GM19328 (cell line): Measurements from ENCODE around the gene MARCHF9.

Experiments used
- ATAC-seq: cut with Tn5 transposase; IDR thresholded peaks from one replicate; pipeline ENCODE4 v1.9.1; 2021; ENCODE audit warnings: mild to moderate bottlenecking, moderate library complexity; ENCODE audit not compliant: unreplicated experiment

MARCHF9 gene

DNA sequence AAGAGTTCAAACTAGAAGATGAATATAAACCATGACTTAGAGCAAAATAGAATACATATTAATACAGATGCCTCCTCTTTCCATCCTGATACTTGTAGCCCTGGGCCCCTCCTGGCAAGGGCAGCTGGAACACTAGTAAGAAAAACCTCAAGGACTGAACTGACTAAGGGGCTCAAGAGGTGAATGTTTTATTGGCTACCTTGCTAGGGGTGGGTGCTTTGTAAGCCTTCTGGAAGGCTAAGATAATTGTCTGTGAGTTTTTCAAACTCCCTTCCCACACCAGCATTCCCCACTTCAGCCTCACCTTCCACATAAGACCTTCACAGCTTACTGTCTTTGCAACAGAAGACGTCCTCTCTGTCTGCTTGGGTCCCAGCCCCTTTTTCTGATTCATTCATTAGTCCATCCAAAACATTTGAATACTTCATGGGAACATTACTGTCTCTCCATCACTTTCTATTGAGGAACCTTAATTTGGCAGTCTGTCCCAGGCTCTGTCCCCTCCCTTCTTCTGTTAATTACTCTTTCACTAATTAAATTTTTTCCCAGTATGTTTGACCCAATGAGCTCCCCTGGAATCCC, 1.1 kb upstream of the MARCHF9 start:
- no peak for ATAC-seq

DNA sequence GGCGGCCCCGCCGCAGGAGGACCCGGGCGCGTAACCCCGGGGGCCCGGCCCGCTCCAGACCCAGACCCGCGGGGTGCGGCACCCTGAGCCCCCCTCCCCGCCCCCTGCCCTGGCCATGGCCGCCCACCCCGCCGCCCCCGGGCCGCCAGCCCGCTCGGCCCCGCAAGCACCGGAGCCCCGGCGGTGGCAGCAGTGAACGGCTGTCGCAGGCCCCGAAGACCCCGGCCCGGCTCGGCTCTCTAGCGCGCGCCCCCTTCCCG, 221 bp downstream of the MARCHF9 start:
- no peak for ATAC-seq

DNA sequence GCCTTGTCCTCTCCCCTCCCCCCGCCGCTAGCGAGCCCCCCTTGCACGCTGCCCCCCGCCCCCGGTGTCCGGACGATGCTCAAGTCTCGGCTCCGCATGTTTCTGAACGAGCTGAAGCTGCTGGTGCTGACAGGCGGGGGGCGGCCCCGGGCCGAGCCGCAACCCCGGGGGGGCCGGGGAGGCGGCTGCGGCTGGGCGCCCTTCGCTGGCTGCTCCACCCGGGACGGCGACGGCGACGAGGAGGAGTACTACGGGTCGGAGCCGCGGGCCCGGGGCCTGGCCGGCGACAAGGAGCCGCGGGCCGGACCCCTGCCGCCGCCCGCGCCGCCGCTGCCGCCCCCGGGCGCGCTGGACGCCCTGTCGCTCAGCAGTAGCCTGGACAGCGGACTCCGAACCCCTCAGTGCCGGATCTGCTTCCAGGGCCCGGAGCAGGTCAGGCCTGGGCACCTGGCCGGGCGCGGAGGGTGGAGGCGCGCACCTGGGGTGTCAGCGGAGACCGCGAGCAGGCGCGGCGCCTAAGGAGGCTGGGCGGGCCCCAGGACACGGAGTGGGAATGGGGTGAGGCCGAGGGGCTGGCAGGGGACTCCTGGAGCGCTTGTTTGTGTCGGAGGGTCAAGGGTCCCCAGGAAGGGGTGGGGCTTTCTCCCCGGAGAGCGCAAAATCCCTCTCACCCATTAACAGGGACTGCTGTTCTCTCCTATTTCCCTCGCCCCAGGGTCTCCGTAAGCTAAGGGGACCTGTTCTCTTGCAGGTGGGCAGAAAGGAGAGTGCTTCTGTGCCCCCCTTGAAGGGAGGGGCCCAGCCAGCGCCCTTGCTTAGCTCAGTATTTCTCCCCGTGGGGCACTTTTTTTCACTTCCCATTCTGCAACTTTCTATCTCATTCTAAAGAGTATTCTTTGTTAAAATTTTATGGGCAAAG, 810 bp downstream of the MARCHF9 start:
- ATAC-seq: no peak

DNA sequence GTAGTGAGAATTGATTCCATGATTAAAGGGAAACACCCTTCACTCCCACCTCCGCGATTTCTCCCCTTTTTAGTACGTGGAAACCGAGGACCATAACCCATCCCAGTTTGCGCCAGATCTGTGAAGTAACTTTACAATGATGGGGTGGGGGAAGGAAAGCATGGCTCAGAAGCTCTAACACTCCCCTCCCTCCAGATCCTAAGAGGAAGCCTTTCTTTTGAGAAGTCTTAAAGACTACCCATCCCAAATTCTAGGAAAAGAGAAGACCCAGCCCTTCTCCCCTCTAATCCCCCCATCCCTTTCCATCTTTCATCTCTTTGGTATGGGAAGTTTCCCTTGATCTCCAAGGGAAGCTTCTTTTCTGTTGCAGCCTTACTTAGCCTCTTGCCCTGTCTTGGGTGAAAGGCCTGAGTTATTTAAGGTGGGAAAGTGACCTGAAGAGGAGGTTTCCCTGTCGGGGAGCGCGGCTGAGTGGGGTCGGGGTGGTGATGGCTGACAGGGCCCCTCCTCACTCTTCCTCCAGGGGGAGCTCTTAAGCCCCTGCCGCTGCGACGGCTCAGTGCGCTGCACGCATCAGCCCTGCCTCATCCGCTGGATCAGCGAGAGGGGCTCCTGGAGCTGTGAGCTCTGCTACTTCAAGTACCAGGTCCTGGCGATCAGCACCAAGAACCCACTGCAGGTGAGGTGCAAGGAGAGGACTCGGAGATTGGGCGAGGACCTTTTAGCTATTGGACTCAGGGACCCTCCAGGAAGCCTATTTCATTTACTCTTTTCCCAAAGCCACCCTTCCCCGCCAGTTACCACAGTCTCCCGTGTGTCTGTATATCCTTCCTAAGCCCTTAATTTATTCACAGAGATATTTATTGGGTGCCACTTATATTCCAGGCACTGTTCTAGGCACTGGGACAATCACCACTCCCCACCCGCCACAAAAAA, 1.8 kb downstream of the MARCHF9 start:
- ATAC-seq: no peak

DNA sequence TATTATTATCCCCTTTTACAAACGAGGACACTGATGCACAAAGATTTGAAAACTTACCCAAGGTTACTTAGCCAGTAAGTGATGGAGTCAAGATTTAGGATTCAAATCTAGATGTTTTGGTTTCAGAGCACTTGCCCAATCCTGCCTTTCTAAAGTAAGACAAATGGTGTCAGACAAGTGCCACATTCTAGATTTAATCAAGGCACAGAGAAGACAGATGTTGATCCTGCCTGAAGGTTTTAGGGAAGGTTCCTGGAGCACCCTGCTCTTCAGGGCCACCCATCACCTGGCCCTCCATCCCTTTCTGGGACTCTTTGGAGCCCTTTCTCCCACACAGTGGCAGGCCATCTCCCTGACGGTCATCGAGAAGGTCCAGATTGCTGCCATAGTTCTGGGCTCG, 2.9 kb downstream of the MARCHF9 start:
- no peak for ATAC-seq

DNA sequence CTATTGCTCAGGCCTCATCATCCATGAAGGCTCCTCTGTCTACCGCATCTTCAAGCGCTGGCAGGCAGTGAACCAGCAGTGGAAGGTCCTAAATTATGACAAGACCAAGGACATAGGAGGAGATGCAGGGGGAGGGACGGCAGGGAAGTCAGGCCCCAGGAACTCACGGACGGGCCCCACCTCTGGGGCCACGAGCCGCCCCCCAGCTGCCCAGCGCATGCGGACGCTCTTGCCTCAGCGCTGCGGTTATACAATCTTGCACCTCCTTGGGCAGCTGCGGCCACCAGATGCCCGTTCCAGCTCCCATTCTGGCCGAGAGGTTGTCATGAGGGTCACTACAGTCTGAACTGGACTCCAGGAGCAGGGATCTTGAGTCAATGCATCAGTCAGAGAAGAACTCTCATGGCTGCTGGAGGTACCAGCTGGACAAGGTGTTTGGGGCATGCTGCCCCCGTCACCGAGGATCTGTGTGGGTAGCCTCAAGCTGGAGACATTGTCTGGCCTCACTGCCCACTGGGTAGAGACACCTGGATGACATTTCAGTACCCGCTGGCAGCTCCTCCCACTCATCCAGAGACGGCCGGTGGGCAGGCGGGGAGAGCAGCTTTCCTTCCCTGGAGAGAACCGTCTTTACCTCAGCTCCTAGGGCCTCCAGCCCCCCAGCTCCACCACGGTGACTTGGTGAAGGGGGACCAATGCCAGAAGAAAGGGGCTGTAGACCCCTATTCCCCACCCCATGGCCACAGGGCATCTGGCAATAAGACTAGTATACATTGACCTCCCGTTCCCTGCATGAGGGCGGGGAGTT, 3.9 kb downstream of the MARCHF9 start:
- ATAC-seq: no peak

DNA sequence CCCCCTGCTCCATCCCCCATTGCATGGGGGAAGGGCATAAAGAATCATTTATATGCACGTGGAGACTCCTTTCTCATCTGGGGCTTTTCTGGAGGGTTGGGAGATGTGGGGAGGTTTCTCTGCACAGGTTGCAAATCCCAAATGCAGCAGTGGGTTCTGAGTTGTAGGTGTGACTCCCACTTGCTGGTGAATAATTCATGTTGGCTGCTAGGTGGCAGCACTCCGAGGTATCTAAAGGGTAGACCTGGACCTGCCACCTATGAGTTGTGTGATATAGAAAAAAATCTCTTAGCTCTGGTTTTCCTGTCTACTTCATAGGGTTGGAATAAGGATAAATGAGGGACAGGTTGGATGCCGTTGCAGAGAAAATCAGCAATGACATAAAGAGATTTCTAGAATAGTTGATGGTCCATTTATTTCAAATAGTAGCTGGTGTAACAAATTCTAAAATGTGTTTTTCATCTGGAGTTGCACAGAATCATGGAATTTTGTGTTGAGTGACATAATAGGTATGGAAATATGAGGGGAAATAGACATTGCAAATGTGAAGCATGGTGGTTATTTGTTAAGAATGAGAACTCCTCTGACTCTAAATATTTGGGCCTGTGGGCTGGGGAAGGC, 4.6 kb downstream of the MARCHF9 start:
- ATAC-seq: no peak

DNA sequence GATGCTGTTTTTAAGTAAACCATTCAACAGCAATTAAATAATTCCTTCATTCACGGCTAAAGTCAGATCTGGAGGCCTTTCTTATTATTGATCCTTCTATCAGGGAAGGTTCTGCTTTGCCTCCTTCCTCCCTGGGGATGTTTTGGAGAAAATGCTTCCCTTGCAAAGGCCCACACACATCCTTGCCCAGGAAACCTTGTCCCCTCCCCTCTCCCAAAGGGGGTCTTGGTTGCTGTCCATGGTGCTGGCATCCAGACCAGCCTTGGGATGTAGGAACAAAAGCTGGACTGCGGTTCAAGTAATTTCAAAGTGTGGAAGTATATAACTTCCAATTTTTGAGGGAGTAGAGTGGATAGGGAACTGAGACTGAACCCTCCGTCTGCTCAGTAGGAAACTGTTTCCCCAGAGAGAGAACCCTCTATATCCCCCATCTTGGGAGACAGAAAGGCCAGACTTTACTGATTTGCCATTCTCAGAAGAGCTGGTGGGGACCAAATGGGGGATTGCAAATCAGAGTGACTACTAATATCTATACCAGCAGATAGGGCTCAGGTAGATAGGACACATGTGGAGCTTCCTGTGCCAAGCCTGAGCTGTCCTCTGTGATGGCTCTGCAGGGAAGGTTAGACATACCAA, 5.6 kb downstream of the MARCHF9 start:
- ATAC-seq: no peak

DNA sequence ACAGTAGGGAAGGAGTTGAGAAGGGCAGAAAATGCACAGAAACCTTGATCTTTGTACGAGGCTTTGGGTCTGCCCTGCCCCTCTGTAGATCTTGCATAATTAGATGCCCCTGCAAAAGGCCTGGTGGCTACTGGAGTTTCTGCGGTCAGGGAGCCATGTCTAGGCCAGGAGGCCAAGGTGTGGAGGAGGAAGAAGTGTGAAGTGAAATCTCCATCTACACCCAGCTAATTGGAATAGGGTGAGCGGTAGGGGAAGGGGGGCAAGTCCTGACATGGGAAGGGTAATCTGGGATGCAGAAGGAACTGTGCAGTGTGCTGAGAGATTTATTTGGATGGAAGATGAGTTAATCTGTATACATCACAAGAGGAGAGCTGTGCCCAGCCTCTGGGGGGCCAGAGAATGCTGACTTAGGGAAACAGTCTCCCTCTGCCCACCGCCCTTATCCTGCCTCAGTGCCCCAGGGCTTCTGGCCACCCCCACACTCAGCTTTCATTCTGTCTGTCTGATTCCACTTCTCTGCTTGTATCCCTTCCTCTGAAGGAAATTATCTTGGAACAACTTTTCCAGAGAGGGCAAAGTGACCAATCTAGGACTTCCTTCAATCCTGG, 6.6 kb downstream of the MARCHF9 start:
- ATAC-seq: no peak

DNA sequence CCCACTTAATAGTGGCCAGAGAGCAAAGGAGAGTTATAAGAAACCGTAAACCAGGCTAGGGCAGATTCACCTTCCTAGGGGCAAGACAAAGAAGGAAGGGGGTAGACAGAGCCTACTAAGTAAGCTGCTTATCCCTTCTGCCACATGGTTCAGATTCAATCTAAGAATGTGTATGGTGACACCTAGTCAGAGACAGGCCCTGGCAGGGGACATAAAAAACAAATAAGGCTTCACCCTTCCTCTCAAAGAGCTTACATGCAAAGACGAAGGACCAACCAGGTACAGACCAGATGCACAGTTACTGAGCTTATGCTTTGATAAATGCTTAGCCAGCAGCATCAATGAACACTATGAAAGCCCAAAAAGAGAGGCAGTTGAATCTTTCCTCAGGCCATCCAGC, 7.6 kb downstream of the MARCHF9 start:
- ATAC-seq: no peak

DNA sequence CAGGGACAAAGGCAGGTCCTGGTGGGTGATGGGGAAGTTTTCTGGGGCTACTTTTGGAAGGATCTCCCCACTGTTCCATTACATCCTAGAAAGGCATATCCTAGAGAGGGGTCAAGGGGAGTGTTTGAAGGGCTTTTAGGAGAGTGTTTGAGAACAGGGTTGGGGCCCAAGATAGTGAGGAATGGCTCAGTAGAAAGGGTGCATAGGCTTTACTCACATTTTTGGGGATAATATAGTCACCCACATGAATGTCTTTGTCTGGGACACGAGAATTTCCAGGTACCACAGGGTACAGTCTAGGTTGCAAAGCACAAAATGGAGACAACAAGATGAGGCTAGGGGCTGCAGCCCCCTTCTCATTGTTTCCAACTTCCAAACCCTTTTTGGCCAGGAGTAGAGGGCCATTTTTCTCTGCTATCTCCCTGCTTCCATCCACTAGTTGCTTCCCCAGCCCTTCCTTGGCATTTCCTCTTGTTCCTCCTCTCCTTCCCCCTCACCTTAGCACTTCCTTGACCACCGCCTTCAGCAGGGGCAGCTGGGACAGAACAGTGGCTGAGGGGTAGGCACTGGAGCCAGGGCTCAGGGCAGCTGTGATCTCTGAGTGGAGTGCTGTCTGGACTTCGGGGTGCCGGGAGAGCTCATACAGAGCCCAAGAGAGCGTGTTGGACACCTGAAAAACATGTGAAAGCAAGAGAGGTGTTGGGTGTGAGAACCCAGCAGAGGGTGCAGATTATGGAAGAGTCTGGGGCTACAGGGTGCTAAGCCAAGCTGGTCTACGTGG, 9.2 kb downstream of the MARCHF9 start:
- no peak for ATAC-seq

DNA sequence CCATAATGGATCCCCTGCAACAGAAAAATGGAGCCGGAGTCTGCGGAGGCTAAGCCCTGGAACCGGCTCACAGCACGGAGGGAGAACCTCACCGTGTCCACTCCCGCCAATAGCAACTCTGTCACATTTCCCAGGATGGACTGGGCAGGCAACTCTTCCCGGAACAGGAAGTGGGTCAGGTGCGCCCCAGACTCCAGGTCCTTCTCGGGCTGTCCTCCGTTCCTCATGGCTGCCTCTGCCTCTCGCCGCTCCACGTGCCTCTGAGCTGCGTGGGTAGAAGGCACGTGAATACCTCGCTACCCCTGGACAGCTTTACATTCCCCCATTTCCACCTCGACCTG, 9.7 kb downstream of the MARCHF9 start:
- ATAC-seq: peak; percentile 5

DNA sequence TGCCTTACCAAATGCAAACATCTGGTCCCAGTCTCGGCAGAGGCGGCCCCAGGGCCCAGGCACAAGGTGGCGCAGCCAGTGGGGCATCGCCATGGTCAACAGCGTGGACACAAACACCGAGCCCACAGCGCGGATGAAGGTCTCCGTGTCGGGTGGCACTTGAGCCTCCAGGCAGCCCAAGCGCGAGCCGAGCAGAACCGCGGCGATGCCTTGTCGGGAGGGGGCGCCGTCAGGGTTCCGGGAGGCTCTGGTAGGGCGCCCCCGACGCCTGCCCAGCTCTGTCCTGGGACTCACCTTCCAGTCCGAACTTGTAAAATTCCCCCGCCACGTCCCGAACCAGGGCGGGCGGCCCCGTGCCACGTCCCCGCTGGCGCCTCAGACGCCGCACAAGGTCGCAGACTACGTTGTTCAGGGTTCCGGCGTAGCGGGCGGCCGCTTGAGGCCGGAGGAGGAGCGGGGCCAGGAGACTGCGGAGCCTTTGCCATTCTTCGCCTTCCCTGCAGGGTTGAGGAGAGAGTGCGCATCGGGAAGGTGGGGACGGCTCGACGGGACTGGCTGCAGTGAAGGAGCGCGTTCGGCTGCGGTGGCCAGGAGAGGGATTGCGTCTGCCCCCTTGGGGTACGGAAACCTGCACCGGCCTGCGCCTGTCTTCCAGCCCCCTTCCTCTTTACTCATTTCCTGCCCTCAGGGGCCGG, 10.2 kb downstream of the MARCHF9 start:
- peak; percentile 45 for ATAC-seq

DNA sequence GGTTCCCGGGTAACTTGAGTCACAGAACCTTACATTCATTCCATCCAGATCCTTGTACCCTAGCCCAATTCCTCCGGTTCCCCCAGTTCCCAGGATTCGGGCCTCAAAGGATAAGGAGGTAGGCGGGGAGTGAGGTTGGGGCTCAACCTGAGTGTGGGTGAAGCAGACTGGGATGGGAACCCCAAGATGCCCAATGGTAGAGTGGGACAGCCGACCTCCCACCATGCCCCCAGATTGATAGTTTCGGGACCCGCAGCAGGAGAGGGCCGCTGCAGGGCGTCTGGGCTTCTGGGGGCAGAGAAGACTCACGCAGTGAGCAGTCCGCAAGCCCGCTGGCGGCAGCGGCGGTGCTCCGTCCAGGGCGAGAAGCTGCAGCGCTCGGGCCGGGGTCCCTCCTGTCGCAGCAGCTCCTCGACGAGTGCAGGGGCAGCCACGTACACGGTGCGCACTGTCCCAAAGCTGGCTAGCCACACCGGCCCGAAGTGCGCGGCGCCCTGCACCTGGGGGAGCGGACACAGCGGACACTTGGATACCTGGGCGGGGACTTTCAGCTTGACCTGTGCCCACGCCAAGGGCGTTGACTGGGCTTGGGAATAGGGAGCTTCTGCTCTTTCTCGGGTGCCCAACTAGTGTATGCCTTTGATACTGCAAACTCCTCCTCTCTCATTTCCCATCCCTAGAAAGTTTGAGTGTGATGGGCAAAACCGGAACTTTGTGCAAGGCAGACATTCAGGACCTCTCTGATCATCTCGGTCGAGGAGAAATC, 11.0 kb downstream of the MARCHF9 start:
- no peak for ATAC-seq

DNA sequence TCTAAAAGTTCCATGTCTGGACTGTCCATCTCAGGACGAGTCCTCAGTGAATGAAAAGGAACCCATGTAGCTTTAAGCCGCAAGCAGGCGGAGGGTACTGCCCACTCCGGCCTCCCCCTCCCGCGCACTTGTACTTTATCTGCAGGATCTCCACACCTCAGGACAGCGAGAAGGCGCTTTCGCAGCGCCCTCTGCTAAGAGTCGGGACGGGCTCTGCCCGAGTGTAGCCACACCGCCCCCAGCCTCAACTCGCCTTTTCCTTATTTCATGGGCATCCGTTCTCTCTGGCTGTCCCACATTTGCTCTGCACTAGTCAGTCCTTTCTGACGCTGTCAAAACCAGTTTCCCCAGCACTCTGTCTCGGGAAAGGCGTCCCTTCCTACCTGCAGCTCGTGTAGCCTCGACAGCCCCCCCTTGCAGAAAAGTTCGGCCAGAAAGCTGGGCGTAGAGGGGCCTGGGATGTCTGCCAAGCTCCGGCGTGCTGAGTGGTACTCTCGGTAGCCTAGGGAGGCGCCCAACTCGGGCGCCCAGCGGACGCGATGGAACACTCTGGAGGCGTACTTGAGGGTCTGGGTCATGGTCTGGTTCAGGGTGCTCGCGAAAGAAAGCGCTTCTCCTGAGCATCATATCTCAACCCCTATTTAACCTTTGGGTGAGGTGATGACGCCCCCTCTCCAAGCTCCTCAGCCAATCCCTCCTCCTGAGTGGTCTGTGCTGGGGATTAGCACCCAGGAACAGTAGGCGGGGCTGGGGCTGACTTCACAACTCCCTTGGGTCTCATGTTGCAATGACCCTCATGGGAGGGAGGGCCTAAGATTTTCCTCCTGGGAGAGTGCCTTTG, 11.8 kb downstream of the MARCHF9 start, which contains the start of gene CYP27B1:
Gene CYP27B1, minus strand, starts transcription at position 615 of the 841 bp plus-strand sequence. Its CDS starts 37 bp downstream, at position 578.
- no peak for ATAC-seq

DNA sequence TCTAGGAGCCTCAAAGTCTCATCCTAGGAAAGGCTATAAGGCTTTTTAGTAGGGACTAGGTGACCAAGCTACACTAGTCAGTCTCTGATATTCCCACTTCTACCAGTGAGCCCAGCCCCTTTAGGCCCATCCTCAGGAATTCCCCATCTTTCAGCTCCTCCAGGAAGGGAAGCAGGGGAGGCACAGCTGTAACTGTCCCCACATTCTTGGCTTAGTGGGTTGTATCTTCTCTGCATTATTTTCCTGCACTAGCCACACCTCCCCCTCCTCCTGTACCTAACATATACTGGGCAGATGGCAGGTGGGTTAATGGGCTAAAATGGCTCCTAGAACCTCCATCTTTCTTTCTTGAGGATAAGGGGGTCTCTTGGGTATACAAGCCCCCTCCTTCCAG, 12.4 kb downstream of the MARCHF9 start:
- no peak for ATAC-seq

DNA sequence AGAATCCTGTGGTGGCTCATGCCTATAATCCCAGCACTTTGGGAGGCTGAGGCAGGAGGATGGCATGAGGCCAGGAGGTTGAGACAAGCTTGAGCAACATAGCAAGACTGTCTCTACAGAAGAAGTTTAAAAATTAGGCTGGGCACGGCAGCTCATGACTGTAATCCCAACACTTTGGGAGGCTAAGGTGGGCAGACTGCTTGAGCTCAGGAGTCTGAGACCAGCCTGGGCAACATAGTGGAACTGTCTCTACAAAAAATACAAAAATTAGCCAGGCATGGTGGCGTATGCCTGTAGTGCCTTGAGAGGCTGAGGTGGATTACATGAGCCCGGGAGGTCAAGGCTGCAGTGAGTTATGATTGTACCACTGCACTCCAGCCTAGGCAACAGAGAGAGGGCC, 13.0 kb downstream of the MARCHF9 start:
- no peak for ATAC-seq
